Measurements from ENCODE around the gene TMC6.
"Not testable (repeated sequence)": the region's sequence is repeated elsewhere in the genome, so short reads cannot be mapped to it uniquely, and the experiment has no call there.

Gene TMC6

GRCh38 chr17:78120537-78120936 is 8.0 kb downstream of the TMC6 start:
- Mint-ChIP-seq H3K4me1 (peaks cover 66% of the 10 kb centered on the region), H3K9me3 (no peaks in the 10 kb centered on the region), H3K27ac (peak overlapping the region; percentile 49), H3K36me3 (peaks cover 64% of the 10 kb centered on the region), H3K27me3 (no peaks in the 10 kb centered on the region), H3K4me3 (peak overlapping the region; percentile 88)
- no peak for DNase-seq
- CTCF ChIA-PET, result interaction anchor here (1.7 to 11.6 kb wide), 4 partner anchors 9 to 56 kb away, joined by 4 to 108 read pairs (median 8); partner anchors contain the start of gene TMC8

GRCh38 chr17:78118801-78119241 is 9.7 kb downstream of the TMC6 start:
- no peak for DNase-seq
- Mint-ChIP-seq H3K9me3 (no peaks in the 10 kb centered on the region), H3K27me3 (no peaks in the 10 kb centered on the region), H3K27ac (no peak overlapping the region), H3K4me1 (peaks cover 66% of the 10 kb centered on the region), H3K36me3 (peaks cover 64% of the 10 kb centered on the region), H3K4me3 (no peak overlapping the region)
- CTCF ChIA-PET, result interaction anchor here (0.6 to 11.6 kb wide), 4 partner anchors 9 to 57 kb away, joined by 3 to 108 read pairs (median 6); no protein-coding TSS in a partner anchor

GRCh38 chr17:78117027-78117981 is 11.3 kb downstream of the TMC6 start:
- no peak overlapping the region for H3K4me3 Mint-ChIP-seq
- no peaks in the 10 kb centered on the region for H3K9me3 Mint-ChIP-seq
- CTCF ChIA-PET, result interaction anchor here (1.4 to 11.6 kb wide), 3 partner anchors 18 to 59 kb away, joined by 6 to 113 read pairs (median 108); no protein-coding TSS in a partner anchor
- H3K27ac Mint-ChIP-seq, result no peak overlapping the region
- DNase-seq, result peak; percentile 47
- peaks cover 62% of the 10 kb centered on the region for H3K36me3 Mint-ChIP-seq
- H3K4me1 Mint-ChIP-seq, result peaks cover 66% of the 10 kb centered on the region
- no peaks in the 10 kb centered on the region for H3K27me3 Mint-ChIP-seq

GRCh38 chr17:78116411-78116810 is 12.1 kb downstream of the TMC6 start:
- CTCF ChIA-PET, result interaction anchor here (1.4 to 9.0 kb wide), 3 partner anchors 14 to 60 kb away, joined by 6 to 113 read pairs (median 8); partner anchors contain the start of gene TMC8
- Mint-ChIP-seq H3K4me3 (no peak overlapping the region), H3K4me1 (peaks cover 58% of the 10 kb centered on the region), H3K27ac (no peak overlapping the region), H3K9me3 (no peaks in the 10 kb centered on the region), H3K27me3 (no peaks in the 10 kb centered on the region), H3K36me3 (peaks cover 55% of the 10 kb centered on the region)
- no peak for DNase-seq

GRCh38 chr17:78115803-78116202 is 12.8 kb downstream of the TMC6 start:
- Mint-ChIP-seq H3K4me1 (peaks cover 57% of the 10 kb centered on the region), H3K36me3 (peaks cover 55% of the 10 kb centered on the region)
- not testable (repeated sequence) for H3K27ac Mint-ChIP-seq, H3K9me3 Mint-ChIP-seq, H3K27me3 Mint-ChIP-seq, DNase-seq, H3K4me3 Mint-ChIP-seq
- CTCF ChIA-PET, result interaction anchor here (1.4 to 9.0 kb wide), 3 partner anchors 14 to 61 kb away, joined by 6 to 113 read pairs (median 8); partner anchors contain the start of gene TMC8

GRCh38 chr17:78114831-78115723 is 13.5 kb downstream of the TMC6 start:
- H3K27me3 Mint-ChIP-seq, result no peaks in the 10 kb centered on the region
- peaks cover 50% of the 10 kb centered on the region for H3K4me1 Mint-ChIP-seq
- no peak overlapping the region for H3K27ac Mint-ChIP-seq
- DNase-seq, result peak; percentile 18
- peaks cover 54% of the 10 kb centered on the region for H3K36me3 Mint-ChIP-seq
- H3K9me3 Mint-ChIP-seq, result no peaks in the 10 kb centered on the region
- no peak overlapping the region for H3K4me3 Mint-ChIP-seq
- CTCF ChIA-PET, result interaction anchor here (1.0 to 9.0 kb wide), 4 partner anchors 10 to 60 kb away, joined by 3 to 113 read pairs (median 8); partner anchors contain the start of gene TMC8

GRCh38 chr17:78113804-78114785 is 14.5 kb downstream of the TMC6 start:
- DNase-seq, result peak; percentile 42
- H3K4me1 Mint-ChIP-seq, result peaks cover 46% of the 10 kb centered on the region
- peak overlapping the region; percentile 72 for H3K27ac Mint-ChIP-seq
- CTCF ChIA-PET, result interaction anchor here (1.0 to 9.0 kb wide), 6 partner anchors 11 to 61 kb away, joined by 3 to 113 read pairs (median 6); partner anchors contain the start of gene TMC8
- H3K4me3 Mint-ChIP-seq, result no peak overlapping the region
- no peaks in the 10 kb centered on the region for H3K27me3 Mint-ChIP-seq
- no peaks in the 10 kb centered on the region for H3K9me3 Mint-ChIP-seq
- H3K36me3 Mint-ChIP-seq, result peaks cover 54% of the 10 kb centered on the region

GRCh38 chr17:78112518-78113471 is 15.8 kb downstream of the TMC6 start:
- no peaks in the 10 kb centered on the region for H3K9me3 Mint-ChIP-seq
- peaks cover 58% of the 10 kb centered on the region for H3K36me3 Mint-ChIP-seq
- no peaks in the 10 kb centered on the region for H3K27me3 Mint-ChIP-seq
- peaks cover 42% of the 10 kb centered on the region for H3K4me1 Mint-ChIP-seq
- CTCF ChIA-PET, result interaction anchor here (0.9 to 9.0 kb wide), 11 partner anchors 12 to 72 kb away, joined by 3 to 113 read pairs (median 4); partner anchors contain the start of genes TMC6 and TMC8
- DNase-seq, result peak; percentile 83
- H3K27ac Mint-ChIP-seq, result peak overlapping the region; percentile 76
- no peak overlapping the region for H3K4me3 Mint-ChIP-seq

GRCh38 chr17:78111727-78112517 is 16.6 kb downstream of the TMC6 start:
- H3K36me3 Mint-ChIP-seq, result peaks cover 57% of the 10 kb centered on the region

GRCh38 chr17:78111016-78111726 is 17.4 kb downstream of the TMC6 start:
- CTCF ChIA-PET, result interaction anchor here (0.8 to 9.0 kb wide), 4 partner anchors 26 to 92 kb away, joined by 3 to 113 read pairs (median 3); no protein-coding TSS in a partner anchor
- no peak for DNase-seq
- Mint-ChIP-seq H3K9me3 (no peaks in the 10 kb centered on the region), H3K4me1 (peaks cover 34% of the 10 kb centered on the region), H3K4me3 (no peak overlapping the region), H3K27me3 (no peaks in the 10 kb centered on the region), H3K36me3 (peaks cover 55% of the 10 kb centered on the region), H3K27ac (peak overlapping the region; percentile 62)

More at GRCh38 chr17:78111727-78112517, 16.6 kb downstream of the TMC6 start:
- H3K4me3 Mint-ChIP-seq, result no peak overlapping the region
- H3K4me1 Mint-ChIP-seq, result peaks cover 36% of the 10 kb centered on the region
- no peaks in the 10 kb centered on the region for H3K9me3 Mint-ChIP-seq
- H3K27ac Mint-ChIP-seq, result peak overlapping the region; percentile 76
- DNase-seq, result no peak
- CTCF ChIA-PET, result interaction anchor here (0.8 to 9.0 kb wide), 9 partner anchors 17 to 93 kb away, joined by 3 to 113 read pairs (median 3); partner anchors contain the start of gene TMC6
- H3K27me3 Mint-ChIP-seq, result no peaks in the 10 kb centered on the region
